ENCODE results near the gene PDIA6. TPM values are rescaled to one million over a fixed set of nuclear protein-coding genes. Genes with fewer than 3 reads are reported as not detected.

The PDIA6 gene
- total RNA-seq, 1 experiment from 2014 or later, result 254 TPM

- H3K27me3 Mint-ChIP-seq (ENCODE audit: insufficient read depth, unreplicated experiment), result peaks cover 29% of the 10 kb centered on the region
- no peak for DNase-seq (ENCODE audit: unreplicated experiment)
- ChIA-PET POLR2A (no interaction called here), CTCF (interaction anchor here (0.6 to 4.0 kb wide), 3 partner anchors 11 to 1570 kb away, joined by 3 to 35 read pairs (median 4); no protein-coding TSS in a partner anchor)
- TF ChIP-seq CTCF (IDR thresholded peaks at IDR 0.05; ENCODE audit: unreplicated experiment), result no peak
- peaks cover 20% of the 10 kb centered on the region for H3K9me3 Mint-ChIP-seq (ENCODE audit: unreplicated experiment)
- no TSS peak for BruUV-seq (replicated peaks)
- H3K4me3 Mint-ChIP-seq (ENCODE audit: unreplicated experiment), result no peak overlapping the region
- H3K36me3 Mint-ChIP-seq (ENCODE audit: insufficient read depth, unreplicated experiment), result no peaks in the 10 kb centered on the region
- intact Hi-C loops (cut with micrococcal nuclease), result no loop called here
- H3K27ac Mint-ChIP-seq (ENCODE audit: low read depth, unreplicated experiment), result no peak overlapping the region
- peaks cover 10% of the 10 kb centered on the region for H3K4me1 Mint-ChIP-seq (ENCODE audit: insufficient read depth, unreplicated experiment)
Measured at GRCh38 chr2:10842506-10842905, 29.9 kb upstream of the PDIA6 start.

- no peak for TF ChIP-seq CTCF (IDR thresholded peaks at IDR 0.05; ENCODE audit: unreplicated experiment)
- no peaks in the 10 kb centered on the region for H3K36me3 Mint-ChIP-seq (ENCODE audit: insufficient read depth, unreplicated experiment)
- no TSS peak for BruUV-seq (replicated peaks)
- peaks cover 10% of the 10 kb centered on the region for H3K4me1 Mint-ChIP-seq (ENCODE audit: insufficient read depth, unreplicated experiment)
- peaks cover 20% of the 10 kb centered on the region for H3K9me3 Mint-ChIP-seq (ENCODE audit: unreplicated experiment)
- H3K27ac Mint-ChIP-seq (ENCODE audit: low read depth, unreplicated experiment), result no peak overlapping the region
- intact Hi-C loops (cut with micrococcal nuclease), result no loop called here
- H3K4me3 Mint-ChIP-seq (ENCODE audit: unreplicated experiment), result no peak overlapping the region
- ChIA-PET CTCF (interaction anchor here (0.7 to 4.0 kb wide), 4 partner anchors 10 to 288 kb away, joined by 3 to 35 read pairs (median 4); no protein-coding TSS in a partner anchor), POLR2A (no interaction called here)
- no peak for DNase-seq (ENCODE audit: unreplicated experiment)
- peaks cover 37% of the 10 kb centered on the region for H3K27me3 Mint-ChIP-seq (ENCODE audit: insufficient read depth, unreplicated experiment)
Measured at GRCh38 chr2:10841547-10842219, 29.1 kb upstream of the PDIA6 start.

GRCh38 chr2:10839813-10840212 lies 27.2 kb upstream of the PDIA6 start:
- H3K27me3 Mint-ChIP-seq (ENCODE audit: insufficient read depth, unreplicated experiment), result peaks cover 28% of the 10 kb centered on the region
- TF ChIP-seq CTCF (IDR thresholded peaks at IDR 0.05; ENCODE audit: unreplicated experiment), result no peak

GRCh38 chr2:10838734-10839133 lies 26.1 kb upstream of the PDIA6 start:
- no TSS peak for BruUV-seq (replicated peaks)

More at GRCh38 chr2:10839813-10840212, 27.2 kb upstream of the PDIA6 start:
- no TSS peak for BruUV-seq (replicated peaks)
- Mint-ChIP-seq H3K27ac (ENCODE audit: low read depth, unreplicated experiment) (no peak overlapping the region), H3K4me3 (ENCODE audit: unreplicated experiment) (no peak overlapping the region), H3K36me3 (ENCODE audit: insufficient read depth, unreplicated experiment) (no peaks in the 10 kb centered on the region), H3K4me1 (ENCODE audit: insufficient read depth, unreplicated experiment) (no peaks in the 10 kb centered on the region), H3K9me3 (ENCODE audit: unreplicated experiment) (peaks cover 20% of the 10 kb centered on the region)
- ChIA-PET POLR2A (no interaction called here), CTCF (interaction anchor here (1.4 to 11.1 kb wide), 2 partner anchors 10 to 282 kb away, joined by 5 to 189 read pairs; no protein-coding TSS in a partner anchor)
- intact Hi-C loops (cut with micrococcal nuclease), result loop anchor here (10.0 kb wide), 2 partner anchors 195 to 625 kb away; partner anchors contain the start of gene E2F6
- DNase-seq (ENCODE audit: unreplicated experiment), result peak; percentile 30

More at GRCh38 chr2:10838734-10839133, 26.1 kb upstream of the PDIA6 start:
- ChIA-PET CTCF (interaction anchor here (0.6 to 11.1 kb wide), 4 partner anchors 9 to 294 kb away, joined by 3 to 189 read pairs (median 8); a partner anchor contains a TSS), POLR2A (no interaction called here)
- Mint-ChIP-seq H3K36me3 (ENCODE audit: insufficient read depth, unreplicated experiment) (no peaks in the 10 kb centered on the region), H3K4me3 (ENCODE audit: unreplicated experiment) (no peak overlapping the region), H3K27ac (ENCODE audit: low read depth, unreplicated experiment) (no peak overlapping the region), H3K27me3 (ENCODE audit: insufficient read depth, unreplicated experiment) (peaks cover 28% of the 10 kb centered on the region), H3K9me3 (ENCODE audit: unreplicated experiment) (peaks cover 20% of the 10 kb centered on the region), H3K4me1 (ENCODE audit: insufficient read depth, unreplicated experiment) (no peaks in the 10 kb centered on the region)
- TF ChIP-seq CTCF (IDR thresholded peaks at IDR 0.05; ENCODE audit: unreplicated experiment), result no peak
- no peak for DNase-seq (ENCODE audit: unreplicated experiment)
- intact Hi-C loops (cut with micrococcal nuclease), result loop anchor here (10.0 kb wide), 2 partner anchors 196 to 626 kb away; partner anchors contain the start of gene E2F6

Data from MCF 10A (cell line).